ENCODE data around the gene MAF. TPM values are rescaled to one million over a fixed set of nuclear protein-coding genes. Genes with fewer than 3 reads are reported as not detected.

MAF gene
- total and polyA plus RNA-seq, 11 donors = 2.8 to 59.0 (median 11.3) TPM

DNA sequence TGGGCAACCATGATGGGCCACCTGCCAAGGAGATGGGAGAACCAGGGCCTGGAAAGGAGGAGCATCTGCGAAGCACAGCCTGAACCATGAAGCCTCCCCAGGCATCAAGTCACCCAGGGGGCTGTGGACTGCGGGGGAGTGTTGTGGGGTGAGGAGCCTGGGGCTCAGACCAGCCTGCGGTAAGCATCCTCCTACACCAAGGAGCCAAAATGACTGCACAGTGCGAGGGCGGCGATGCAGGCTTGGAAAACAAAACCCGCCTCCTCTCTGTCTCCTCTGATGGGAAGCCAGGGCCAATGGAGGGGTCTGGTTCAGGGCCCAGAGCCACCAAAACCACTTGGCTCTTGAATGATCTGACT, 18.1 kb upstream of the MAF start:
- no peak overlapping the region for H3K4me3 ChIP-seq
- WGBS, 4 donors = 79 to 88% (median 81%) methylated on average over 6 to 7 of the region's 7 CpGs
- H3K36me3 ChIP-seq = no peaks in the 10 kb centered on the region
- peaks cover 0 to 2% (median 0%) of the 10 kb centered on the region in 12 donors for H3K9me3 ChIP-seq
- H3K4me1 ChIP-seq = no peaks in the 10 kb centered on the region
- no peak for DNase-seq
- ATAC-seq = no peak
- H3K27me3 ChIP-seq = peaks cover 0 to 6% (median 0%) of the 10 kb centered on the region in 9 donors
- TF ChIP-seq CTCF (IDR thresholded peaks at IDR 0.05) (no peak), POLR2A (IDR thresholded peaks at IDR 0.05) (no peak)
- no peak overlapping the region for H3K27ac ChIP-seq
- intact Hi-C loops (cut with DNase I) = no loop called here

DNA sequence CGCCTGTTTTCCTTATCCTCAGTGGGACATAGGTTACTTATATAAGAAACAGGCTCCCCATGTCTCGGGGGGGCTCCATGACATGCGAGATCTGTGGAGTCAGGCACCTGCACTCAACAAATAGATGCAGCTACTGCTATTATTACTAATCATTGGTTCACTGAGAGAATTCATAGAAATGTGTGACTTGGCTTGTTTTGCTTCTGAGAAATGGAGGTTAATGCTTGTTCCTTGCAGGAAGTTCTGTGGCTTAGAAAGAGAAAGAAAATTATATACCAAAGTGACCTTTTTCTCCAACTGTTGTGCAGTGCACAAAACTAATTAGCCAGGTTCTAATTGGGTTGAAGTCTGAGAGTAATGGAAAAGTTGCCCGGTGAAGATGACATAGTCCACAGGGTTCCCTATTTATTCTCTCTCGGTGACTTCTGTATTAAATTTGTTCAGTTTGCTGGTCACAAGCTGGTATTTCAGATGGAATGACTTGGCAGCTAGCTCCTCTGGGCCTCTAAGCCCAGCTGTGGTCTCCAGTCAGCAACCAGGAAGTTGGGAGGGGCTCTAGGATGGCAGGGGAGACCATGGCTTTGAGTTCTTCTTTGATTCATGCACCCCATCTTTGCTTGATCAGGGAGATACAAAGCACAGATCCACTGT, 17.6 kb upstream of the MAF start:
- Histone ChIP-seq H3K4me1 (no peaks in the 10 kb centered on the region), H3K27ac (no peak overlapping the region), H3K36me3 (no peaks in the 10 kb centered on the region), H3K9me3 (peaks cover 0 to 2% (median 0%) of the 10 kb centered on the region in 12 donors), H3K27me3 (peaks cover 0 to 6% (median 0%) of the 10 kb centered on the region in 9 donors), H3K4me3 (no peak overlapping the region)
- intact Hi-C loops (cut with DNase I) = no loop called here
- ATAC-seq = no peak
- DNase-seq = no peak
- TF ChIP-seq CTCF (IDR thresholded peaks at IDR 0.05) = no peak
- no peak for TF ChIP-seq POLR2A (IDR thresholded peaks at IDR 0.05)
- 87 to 91% (median 90%) methylated on average over 5 of the region's 5 CpGs for WGBS, 4 donors

GRCh38 chr16:79613009-79613408, 12.5 kb upstream of the MAF start:
- no peak overlapping the region for H3K27ac ChIP-seq
- intact Hi-C loops (cut with DNase I) = no loop called here
- no peaks in the 10 kb centered on the region for H3K36me3 ChIP-seq
- no peaks in the 10 kb centered on the region for H3K4me1 ChIP-seq
- H3K27me3 ChIP-seq = peaks cover 0 to 32% (median 0%) of the 10 kb centered on the region in 9 donors
- DNase-seq (no peak), ATAC-seq (no peak)
- no peaks in the 10 kb centered on the region for H3K9me3 ChIP-seq
- 89 to 98% (median 92%) methylated on average over 4 of the region's 4 CpGs for WGBS, 4 donors
- no peak for TF ChIP-seq CTCF (IDR thresholded peaks at IDR 0.05)
- TF ChIP-seq POLR2A (IDR thresholded peaks at IDR 0.05) = no peak
- H3K4me3 ChIP-seq = no peak overlapping the region

GRCh38 chr16:79612207-79612606, 11.7 kb upstream of the MAF start:
- intact Hi-C loops (cut with DNase I) = no loop called here
- TF ChIP-seq CTCF (IDR thresholded peaks at IDR 0.05) (no peak), POLR2A (IDR thresholded peaks at IDR 0.05) (no peak)
- Histone ChIP-seq H3K9me3 (no peaks in the 10 kb centered on the region), H3K4me3 (no peak overlapping the region), H3K4me1 (no peaks in the 10 kb centered on the region), H3K27ac (no peak overlapping the region), H3K27me3 (peaks cover 0 to 32% (median 0%) of the 10 kb centered on the region in 9 donors), H3K36me3 (no peaks in the 10 kb centered on the region)
- DNase-seq (no peak), ATAC-seq (no peak)
- WGBS, 4 donors = 93 to 100% (median 95%) methylated on average over 2 of the region's 2 CpGs
